CD4-positive, alpha-beta T cell treated with Interleukin-17A for 1 hour (primary cell): Measurements from ENCODE around the gene UBE2U.

Experiments used
- DNase-seq: peaks from one replicate; pipeline ENCODE4 v3.0.0-alpha.2; 2020

UBE2U gene

GRCh38 chr1:64295561-64295960 is 92.1 kb downstream of the UBE2U start:
- no peak for DNase-seq

- no peak for DNase-seq
Measured at GRCh38 chr1:64296459-64296858, 93.0 kb downstream of the UBE2U start.

DNA sequence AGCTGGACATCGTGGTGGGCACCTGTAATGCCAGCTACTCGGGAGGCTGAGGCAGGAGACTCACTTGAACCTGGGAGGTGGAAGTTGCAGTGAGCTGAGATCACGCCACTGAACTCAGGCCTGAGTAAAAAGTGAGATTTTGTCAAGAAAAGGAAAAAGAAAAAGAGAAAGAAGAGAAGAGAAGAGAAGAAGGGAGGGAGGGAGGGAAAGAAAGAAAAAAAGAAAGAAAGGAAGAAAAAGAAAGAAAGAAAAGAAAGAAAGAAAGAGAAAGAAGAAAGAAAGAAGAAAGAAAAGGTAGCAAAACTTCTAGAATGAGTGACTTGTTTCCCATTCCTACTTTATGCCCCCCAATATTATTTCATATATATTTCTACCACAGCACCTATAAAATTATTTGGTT is 98.8 kb downstream of the UBE2U start:
- no peak for DNase-seq

GRCh38 chr1:64302971-64303370 is 99.5 kb downstream of the UBE2U start:
- DNase-seq, result no peak

GRCh38 chr1:64304823-64305222 is 101.4 kb downstream of the UBE2U start:
- DNase-seq, result no peak

- DNase-seq, result no peak
Measured at GRCh38 chr1:64308866-64309265, 105.4 kb downstream of the UBE2U start.

DNA sequence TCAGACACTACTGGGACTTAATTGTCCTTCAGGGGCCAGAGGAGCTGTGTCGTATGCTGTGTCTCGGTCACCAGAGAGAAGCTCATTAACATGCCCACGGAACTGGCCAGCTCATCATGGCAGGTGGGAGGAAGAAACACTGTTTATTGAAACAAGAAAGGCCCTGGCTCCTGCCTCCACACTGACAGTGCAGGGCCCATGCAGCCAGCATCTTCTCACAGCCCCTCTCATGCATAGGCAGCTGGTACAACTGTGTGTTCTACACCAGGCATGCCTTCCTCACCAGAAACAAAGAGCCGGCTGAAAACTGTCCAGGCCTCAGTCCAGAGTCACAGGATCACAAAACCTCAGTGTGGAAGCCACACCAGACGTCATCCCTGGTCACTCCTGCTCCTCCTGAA is 106.0 kb downstream of the UBE2U start:
- no peak for DNase-seq

DNA sequence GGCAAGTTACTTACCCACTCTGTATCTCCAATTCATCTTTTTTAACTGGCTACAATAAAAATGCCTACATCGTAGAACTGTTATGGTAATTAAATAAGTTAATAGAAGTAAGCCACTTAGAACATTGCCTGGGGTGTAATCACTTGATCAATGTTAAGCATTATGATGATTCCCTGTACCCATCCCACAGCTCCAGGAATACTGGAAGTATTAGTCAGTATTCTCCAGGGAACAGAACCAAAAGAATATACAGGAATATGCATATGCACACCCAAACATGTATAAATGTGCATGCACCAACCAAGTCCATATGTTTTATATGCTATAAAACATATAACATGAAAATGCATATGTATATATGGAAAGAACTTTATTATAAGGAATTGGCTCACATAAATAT is 107.3 kb downstream of the UBE2U start:
- no peak for DNase-seq

GRCh38 chr1:64312431-64312830 is 109.0 kb downstream of the UBE2U start:
- no peak for DNase-seq

DNA sequence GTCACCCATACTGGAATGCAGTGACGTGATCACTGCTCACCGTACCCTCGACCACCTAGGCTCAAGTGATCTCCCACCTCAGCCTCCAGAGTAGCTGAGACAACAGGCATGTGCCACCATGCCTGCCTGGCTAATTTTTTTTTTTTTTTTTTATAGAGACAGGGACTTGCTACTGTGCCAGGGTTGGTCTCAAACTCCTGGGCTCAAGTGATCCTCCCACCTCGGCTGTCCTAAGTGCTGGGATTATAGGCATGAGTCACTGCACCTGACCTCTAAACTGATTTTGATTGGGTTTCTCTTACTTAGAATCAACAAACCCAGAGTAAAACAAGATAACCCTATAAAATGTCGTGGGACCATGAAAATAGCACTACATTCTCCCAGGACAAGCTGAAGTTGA is 112.0 kb downstream of the UBE2U start:
- DNase-seq, result no peak
